AG04450 (cell line): ENCODE measurements around the gene HES1. TPM values are rescaled to one million over a fixed set of nuclear protein-coding genes. Genes with fewer than 3 reads are reported as not detected.
A peak's percentile ranks its signal among the peaks of the same experiment; 100 is the strongest.
"Not testable (repeated sequence)": the region's sequence is repeated elsewhere in the genome, so short reads cannot be mapped to it uniquely, and the experiment has no call there.

ENCODE experiments used
- CTCF ChIA-PET: fragments of 300-600, 350-600 bp; formaldehyde crosslinking; extraction: SDS; loops from one replicate; lab custom pipeline; 2022; ENCODE audit warnings: antibody characterized with exemption, inconsistent platforms; lab: Charles Lee
- POLR2A ChIA-PET: fragments of 350-600 bp; formaldehyde crosslinking; extraction: SDS; loops from one replicate; lab custom pipeline; 2021; ENCODE audit warnings: antibody characterized with exemption, inconsistent platforms; lab: Yijun Ruan, JAX
- DNase-seq: peaks from one replicate; pipeline ENCODE4 v3.0.0-alpha.2; 2011; ENCODE audit warnings: low read depth, low spot score
- H3K27ac ChIP-seq: one replicate; pipeline ENCODE4 v1.5.1; 2012; ENCODE audit warnings: low read depth, low read length, control low read depth
- H3K27me3 ChIP-seq: one replicate; pipeline ENCODE4 v1.6.0; 2012; ENCODE audit warnings: low read length; ENCODE audit not compliant: control insufficient read depth, insufficient read depth
- H3K4me3 ChIP-seq: 2 replicates; pipeline ENCODE4 v1.5.1; 2011; ENCODE audit warnings: mild to moderate bottlenecking, low read depth, low read length, control low read depth
- H3K9me3 ChIP-seq: 2 replicates; pipeline ENCODE4 v1.5.1; 2012; ENCODE audit warnings: low read length; ENCODE audit not compliant: control insufficient read depth, insufficient read depth
- polyA plus RNA-seq: library from polyadenylated mRNA; depleted of rRNA; stranded (reverse); fragments of >200 nt; gene quantifications from 2 replicates; pipeline ENCODE4 v1.2.3, GENCODE V29; 2011
- TF ChIP-seq, protein P1 (sequence below): IDR thresholded peaks from 2 replicates; pipeline ENCODE4 v1.5.1; 2011; ENCODE audit warnings: low read depth, low read length, control low read depth, inconsistent platforms

HES1 gene
- polyA plus RNA-seq, 1 experiment: 1.3 TPM

DNA sequence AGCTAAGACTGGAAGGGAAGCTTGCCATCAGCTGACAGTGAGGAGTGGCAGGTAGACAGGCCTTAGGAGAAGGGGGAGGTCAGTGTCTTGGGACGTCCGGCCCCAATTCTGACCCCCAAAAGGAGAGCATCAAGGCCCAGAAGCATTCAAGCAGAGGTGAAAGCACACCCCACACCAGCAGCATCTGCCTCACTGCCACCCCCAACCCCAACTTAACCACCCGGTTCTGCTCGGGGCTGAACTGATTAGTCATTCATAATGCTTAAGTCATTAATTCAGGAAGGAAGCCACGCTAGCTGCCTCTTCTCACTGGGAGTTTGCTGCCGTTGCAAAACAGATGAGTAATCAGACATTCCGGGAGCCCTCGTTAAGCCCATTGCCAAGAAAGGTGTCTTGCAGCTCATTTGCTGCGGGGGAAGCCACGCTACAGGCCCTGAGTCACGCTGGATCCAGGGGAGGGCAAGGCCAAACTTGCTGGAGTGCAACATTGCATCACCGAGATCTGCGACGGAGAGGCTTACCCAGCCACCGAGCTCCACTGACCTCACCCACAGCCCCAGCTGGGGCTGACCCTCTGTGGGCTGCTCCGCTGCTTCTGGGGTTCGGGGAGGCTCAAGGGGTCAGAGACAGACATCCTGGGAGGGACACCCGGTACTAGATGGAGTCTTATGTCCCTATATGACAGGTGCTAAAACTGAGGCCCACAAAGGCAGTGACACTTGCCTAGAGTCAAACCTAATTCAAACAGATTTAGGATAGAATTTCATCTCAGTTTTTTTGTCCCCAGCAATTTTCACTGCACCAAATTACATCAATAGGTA lies 46.4 kb upstream of the HES1 start:
- Histone ChIP-seq H3K9me3 (no peaks in the 10 kb centered on the region; the same call in 1 of the 2 replicates), H3K4me3 (no peak overlapping the region), H3K27ac (no peak overlapping the region), H3K27me3 (peaks cover 34% of the 10 kb centered on the region)
- TF ChIP-seq, protein P1, sequence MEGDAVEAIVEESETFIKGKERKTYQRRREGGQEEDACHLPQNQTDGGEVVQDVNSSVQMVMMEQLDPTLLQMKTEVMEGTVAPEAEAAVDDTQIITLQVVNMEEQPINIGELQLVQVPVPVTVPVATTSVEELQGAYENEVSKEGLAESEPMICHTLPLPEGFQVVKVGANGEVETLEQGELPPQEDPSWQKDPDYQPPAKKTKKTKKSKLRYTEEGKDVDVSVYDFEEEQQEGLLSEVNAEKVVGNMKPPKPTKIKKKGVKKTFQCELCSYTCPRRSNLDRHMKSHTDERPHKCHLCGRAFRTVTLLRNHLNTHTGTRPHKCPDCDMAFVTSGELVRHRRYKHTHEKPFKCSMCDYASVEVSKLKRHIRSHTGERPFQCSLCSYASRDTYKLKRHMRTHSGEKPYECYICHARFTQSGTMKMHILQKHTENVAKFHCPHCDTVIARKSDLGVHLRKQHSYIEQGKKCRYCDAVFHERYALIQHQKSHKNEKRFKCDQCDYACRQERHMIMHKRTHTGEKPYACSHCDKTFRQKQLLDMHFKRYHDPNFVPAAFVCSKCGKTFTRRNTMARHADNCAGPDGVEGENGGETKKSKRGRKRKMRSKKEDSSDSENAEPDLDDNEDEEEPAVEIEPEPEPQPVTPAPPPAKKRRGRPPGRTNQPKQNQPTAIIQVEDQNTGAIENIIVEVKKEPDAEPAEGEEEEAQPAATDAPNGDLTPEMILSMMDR: no peak
- DNase-seq: peak; percentile 44
- CTCF ChIA-PET: no interaction called here
- POLR2A ChIA-PET: interaction anchor here (0.6 kb wide), 1 partner anchor 22 kb away, joined by 3 read pairs; no protein-coding TSS in a partner anchor

DNA sequence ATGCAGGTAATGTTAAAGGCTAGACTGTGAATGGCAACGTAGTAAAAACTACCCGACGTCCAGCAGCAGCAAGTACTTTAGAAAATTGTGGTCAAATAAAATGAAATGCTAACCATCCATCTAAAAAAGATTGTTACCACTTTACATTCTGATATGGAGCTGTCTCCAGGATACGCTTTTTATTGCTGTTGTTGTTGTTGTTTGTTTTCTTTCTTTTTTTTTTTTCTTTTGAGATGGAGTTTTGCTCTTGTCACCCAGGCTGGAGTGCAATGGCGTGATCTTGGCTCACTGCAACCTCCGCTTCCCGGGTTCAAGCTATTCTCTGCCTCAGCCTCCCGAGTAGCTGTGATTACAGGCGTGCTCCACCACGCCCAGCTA lies 45.8 kb upstream of the HES1 start:
- DNase-seq, CTCF ChIA-PET, H3K27ac ChIP-seq, POLR2A ChIA-PET, H3K4me3 ChIP-seq, H3K9me3 ChIP-seq: not testable (repeated sequence)
- peaks cover 33% of the 10 kb centered on the region for H3K27me3 ChIP-seq

DNA sequence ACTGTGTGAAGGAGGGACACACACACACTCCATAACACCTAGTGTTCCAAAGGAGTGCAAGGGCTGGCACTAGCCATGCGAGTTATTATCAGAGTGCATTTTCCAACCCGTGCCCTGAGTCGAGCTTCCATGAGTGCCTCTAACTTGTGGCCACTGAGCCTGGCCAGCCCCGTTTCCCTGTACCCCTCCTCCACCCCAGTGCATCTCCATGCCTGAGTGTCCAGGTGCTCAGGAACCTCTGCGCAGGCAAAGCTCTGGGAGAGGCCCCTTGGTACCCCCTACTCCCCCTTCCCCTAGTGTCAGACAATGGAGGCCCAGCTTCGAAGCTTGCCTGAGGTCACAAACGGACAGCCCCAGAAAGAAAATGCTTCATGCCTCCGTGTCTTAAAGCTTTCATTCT lies 45.2 kb upstream of the HES1 start:
- H3K27me3 ChIP-seq: peaks cover 29% of the 10 kb centered on the region
- CTCF ChIA-PET: no interaction called here
- H3K4me3 ChIP-seq: no peak overlapping the region
- no peaks in the 10 kb centered on the region; the same call in 1 of the 2 replicates for H3K9me3 ChIP-seq
- no peak for DNase-seq
- TF ChIP-seq, protein P1: no peak
- POLR2A ChIA-PET: no interaction called here
- H3K27ac ChIP-seq: no peak overlapping the region

DNA sequence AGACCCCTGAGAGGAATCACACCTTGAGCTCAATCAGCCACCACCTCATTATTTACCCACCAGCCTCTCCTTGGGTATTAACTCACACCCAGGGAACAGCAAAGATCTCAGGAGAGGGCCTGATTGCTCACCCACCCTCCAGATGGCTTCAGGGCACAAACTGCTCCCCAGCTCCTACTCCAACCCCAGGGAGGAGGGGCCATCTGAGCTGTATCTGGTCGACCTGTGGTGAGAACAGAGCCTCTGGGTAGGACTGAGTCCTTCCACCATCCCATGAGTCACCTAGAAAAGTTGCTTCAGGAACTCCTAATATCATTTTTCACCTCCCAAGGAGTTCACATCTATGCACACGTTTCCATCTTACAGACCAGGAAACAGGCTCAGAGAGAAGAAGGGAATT lies 44.8 kb upstream of the HES1 start:
- ChIA-PET POLR2A (no interaction called here), CTCF (no interaction called here)
- H3K4me3 ChIP-seq: no peak overlapping the region
- H3K27me3 ChIP-seq: peaks cover 24% of the 10 kb centered on the region
- DNase-seq: no peak
- TF ChIP-seq, protein P1: no peak
- no peak overlapping the region for H3K27ac ChIP-seq
- no peaks in the 10 kb centered on the region; the same call in 1 of the 2 replicates for H3K9me3 ChIP-seq

DNA sequence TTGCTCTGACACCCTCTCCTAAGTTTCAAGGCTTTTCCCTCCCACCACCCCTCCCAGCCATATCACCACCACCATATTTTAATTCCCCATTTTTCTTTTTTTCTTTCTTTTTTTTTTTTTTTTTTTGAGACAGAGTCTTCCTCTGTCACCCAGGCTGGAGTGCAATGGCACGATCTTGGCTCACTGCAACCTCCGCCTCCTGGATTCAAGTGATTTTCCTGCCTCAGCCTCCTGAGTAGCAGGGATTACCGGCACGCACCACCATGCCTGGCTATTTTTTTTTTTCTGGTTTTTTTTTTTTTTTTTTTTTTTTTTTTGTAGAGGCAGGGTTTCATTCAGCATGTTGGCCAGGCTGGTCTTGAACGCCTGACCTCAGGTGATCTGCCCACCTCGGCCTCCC lies 44.1 kb upstream of the HES1 start:
- POLR2A ChIA-PET, H3K9me3 ChIP-seq, DNase-seq, CTCF ChIA-PET, H3K4me3 ChIP-seq, H3K27ac ChIP-seq: not testable (repeated sequence)
- H3K27me3 ChIP-seq: peaks cover 20% of the 10 kb centered on the region

DNA sequence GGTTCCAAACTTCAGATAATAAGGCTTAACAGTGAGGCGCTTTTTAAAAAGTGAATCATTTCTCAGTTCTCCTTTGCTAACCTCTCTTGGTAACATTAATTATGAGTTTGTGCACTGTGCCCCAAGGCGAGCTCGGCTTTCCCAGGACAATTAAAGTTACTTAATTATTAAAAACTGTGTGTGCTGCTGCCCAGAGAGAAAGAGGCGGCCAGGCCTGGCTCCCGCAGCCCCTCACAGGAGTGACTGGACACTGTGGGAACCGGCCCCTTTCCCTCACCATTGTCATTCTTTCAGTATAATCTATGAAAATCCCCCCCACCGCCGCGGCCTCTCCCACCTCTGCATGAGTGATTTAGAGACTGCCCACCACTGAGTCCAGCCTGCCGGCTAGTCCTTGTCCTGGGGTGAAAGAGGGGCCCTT lies 43.1 kb upstream of the HES1 start:
- no peak for DNase-seq
- no peak overlapping the region for H3K27ac ChIP-seq
- H3K4me3 ChIP-seq: no peak overlapping the region
- TF ChIP-seq, protein P1: no peak
- CTCF ChIA-PET: no interaction called here
- POLR2A ChIA-PET: no interaction called here
- H3K27me3 ChIP-seq: peaks cover 22% of the 10 kb centered on the region
- no peaks in the 10 kb centered on the region; the same call in 1 of the 2 replicates for H3K9me3 ChIP-seq
